WERI-Rb-1 (cell line): ENCODE measurements around the gene PRM1.

Experiments
- DNase-seq: peaks from one replicate; pipeline ENCODE4 v3.0.0-alpha.2; 2020
- H3K27ac ChIP-seq: fragments of 250-450 bp; sonication (Bioruptor Pico); 2 replicates; pipeline ENCODE4 v1.5.1; 2020; ENCODE audit warnings: mild to moderate bottlenecking, moderate library complexity
- H3K27me3 ChIP-seq: fragments of 250-450 bp; sonication (Bioruptor Pico); 2 replicates; pipeline ENCODE4 v1.5.1; 2021; ENCODE audit warnings: mild to moderate bottlenecking, low read depth, moderate library complexity; ENCODE audit not compliant: insufficient read depth, severe bottlenecking
- H3K36me3 ChIP-seq: fragments of 250-450 bp; sonication (Bioruptor Pico); 2 replicates; pipeline ENCODE4 v1.5.1; 2020; ENCODE audit warnings: mild to moderate bottlenecking, moderate library complexity
- H3K4me3 ChIP-seq: 2 replicates; pipeline ENCODE4 v1.5.1; 2011; ENCODE audit warnings: low read depth, mild to moderate bottlenecking, control low read depth, low read length
- H3K9me3 ChIP-seq: fragments of 250-450 bp; sonication (Bioruptor Pico); 2 replicates; pipeline ENCODE4 v1.5.1; 2021; ENCODE audit warnings: mild to moderate bottlenecking, moderate library complexity; ENCODE audit not compliant: severe bottlenecking
- CTCF ChIP-seq: IDR thresholded peaks from 2 replicates; pipeline ENCODE4 v1.5.1; 2011; ENCODE audit warnings: low read depth, mild to moderate bottlenecking, control low read depth, inconsistent platforms, low read length

The PRM1 gene

GRCh38 chr16:11255737-11256660 is 25.1 kb downstream of the PRM1 start, which contains the start of gene SOCS1:
Gene SOCS1, minus strand, starts transcription at chr16:11256204. Its CDS starts 726 bp downstream, at chr16:11255478.
- Histone ChIP-seq H3K36me3 (no peaks in the 10 kb centered on the region; the same call in 1 of the 2 replicates), H3K4me3 (peak within 1 kb of the TSS; percentile 78), H3K27me3 (no peaks in the 10 kb centered on the region), H3K27ac (peak within 1 kb of the TSS; percentile 83), H3K9me3 (no peaks in the 10 kb centered on the region)
- peak; percentile 85 for DNase-seq
- peak; percentile 82 for TF ChIP-seq CTCF

- DNase-seq = peak; percentile 44
- Histone ChIP-seq H3K27ac (peak overlapping the region; percentile 72), H3K4me3 (peak overlapping the region; percentile 66), H3K36me3 (no peaks in the 10 kb centered on the region; the same call in 1 of the 2 replicates), H3K27me3 (no peaks in the 10 kb centered on the region), H3K9me3 (no peaks in the 10 kb centered on the region)
- TF ChIP-seq CTCF = peak; percentile 23; the same call in 1 of the 2 replicates
Observed at GRCh38 chr16:11254913-11255736, 26.0 kb downstream of the PRM1 start.

- Histone ChIP-seq H3K9me3 (no peaks in the 10 kb centered on the region), H3K4me3 (peak overlapping the region; percentile 66; the same call in 1 of the 2 replicates), H3K27me3 (no peaks in the 10 kb centered on the region), H3K27ac (no peak overlapping the region), H3K36me3 (no peaks in the 10 kb centered on the region; the same call in 1 of the 2 replicates)
- no peak for DNase-seq
- TF ChIP-seq CTCF = no peak
Observed at GRCh38 chr16:11253995-11254912, 26.9 kb downstream of the PRM1 start.

GRCh38 chr16:11253009-11253994 is 27.8 kb downstream of the PRM1 start:
- no peaks in the 10 kb centered on the region for H3K27me3 ChIP-seq
- H3K36me3 ChIP-seq = no peaks in the 10 kb centered on the region; the same call in 1 of the 2 replicates
- no peak overlapping the region for H3K4me3 ChIP-seq
- TF ChIP-seq CTCF = no peak
- no peak overlapping the region for H3K27ac ChIP-seq
- no peaks in the 10 kb centered on the region for H3K9me3 ChIP-seq
- DNase-seq = no peak
